ENCODE results near the gene AZU1.

GRCh38 chr19:843180-843835 is 15.7 kb downstream of the AZU1 start:
- TF ChIP-seq, protein P1, sequence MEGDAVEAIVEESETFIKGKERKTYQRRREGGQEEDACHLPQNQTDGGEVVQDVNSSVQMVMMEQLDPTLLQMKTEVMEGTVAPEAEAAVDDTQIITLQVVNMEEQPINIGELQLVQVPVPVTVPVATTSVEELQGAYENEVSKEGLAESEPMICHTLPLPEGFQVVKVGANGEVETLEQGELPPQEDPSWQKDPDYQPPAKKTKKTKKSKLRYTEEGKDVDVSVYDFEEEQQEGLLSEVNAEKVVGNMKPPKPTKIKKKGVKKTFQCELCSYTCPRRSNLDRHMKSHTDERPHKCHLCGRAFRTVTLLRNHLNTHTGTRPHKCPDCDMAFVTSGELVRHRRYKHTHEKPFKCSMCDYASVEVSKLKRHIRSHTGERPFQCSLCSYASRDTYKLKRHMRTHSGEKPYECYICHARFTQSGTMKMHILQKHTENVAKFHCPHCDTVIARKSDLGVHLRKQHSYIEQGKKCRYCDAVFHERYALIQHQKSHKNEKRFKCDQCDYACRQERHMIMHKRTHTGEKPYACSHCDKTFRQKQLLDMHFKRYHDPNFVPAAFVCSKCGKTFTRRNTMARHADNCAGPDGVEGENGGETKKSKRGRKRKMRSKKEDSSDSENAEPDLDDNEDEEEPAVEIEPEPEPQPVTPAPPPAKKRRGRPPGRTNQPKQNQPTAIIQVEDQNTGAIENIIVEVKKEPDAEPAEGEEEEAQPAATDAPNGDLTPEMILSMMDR (IDR thresholded peaks at IDR 0.05): no peak
- no peak for TF ChIP-seq POLR2A (IDR thresholded peaks at IDR 0.05)

Data from lower leg skin (tissue), 3 donors.